ENCODE data around the gene ITGB2. TPM values are rescaled to one million over a fixed set of nuclear protein-coding genes. Genes with fewer than 3 reads are reported as not detected.

The ITGB2 gene
- total RNA-seq, 6 experiments from 2014 or later, result 0.19 to 0.45 (median 0.33) TPM; not detected in 3

GRCh38 chr21:44887126-44887806, 33.4 kb downstream of the ITGB2 start:
- peaks cover 16% of the 10 kb centered on the region for H3K27me3 Mint-ChIP-seq (ENCODE audit: insufficient read depth)
- H3K9me3 Mint-ChIP-seq, result no peaks in the 10 kb centered on the region
- no peak overlapping the region for H3K4me3 Mint-ChIP-seq
- H3K36me3 Mint-ChIP-seq (ENCODE audit: low read depth), result no peaks in the 10 kb centered on the region
- no peak for TF ChIP-seq CTCF (IDR thresholded peaks at IDR 0.05)
- peaks cover 7% of the 10 kb centered on the region for H3K4me1 Mint-ChIP-seq (ENCODE audit: low read depth)
- no peak overlapping the region for H3K27ac Mint-ChIP-seq
- DNase-seq, result no peak

- no peak for DNase-seq
- Mint-ChIP-seq H3K4me3 (no peak overlapping the region), H3K36me3 (ENCODE audit: low read depth) (no peaks in the 10 kb centered on the region), H3K27ac (no peak overlapping the region), H3K9me3 (no peaks in the 10 kb centered on the region), H3K4me1 (ENCODE audit: low read depth) (peaks cover 15% of the 10 kb centered on the region), H3K27me3 (ENCODE audit: insufficient read depth) (peaks cover 13% of the 10 kb centered on the region)
- TF ChIP-seq CTCF (IDR thresholded peaks at IDR 0.05), result no peak
Observed at GRCh38 chr21:44886113-44887075, 34.3 kb downstream of the ITGB2 start.

- H3K27ac Mint-ChIP-seq, result no peak overlapping the region
- no peaks in the 10 kb centered on the region for H3K9me3 Mint-ChIP-seq
- H3K36me3 Mint-ChIP-seq (ENCODE audit: low read depth), result no peaks in the 10 kb centered on the region
- DNase-seq, result no peak
- no peak for TF ChIP-seq CTCF (IDR thresholded peaks at IDR 0.05)
- peaks cover 10% of the 10 kb centered on the region for H3K27me3 Mint-ChIP-seq (ENCODE audit: insufficient read depth)
- H3K4me1 Mint-ChIP-seq (ENCODE audit: low read depth), result peaks cover 23% of the 10 kb centered on the region
- H3K4me3 Mint-ChIP-seq, result no peak overlapping the region
Observed at GRCh38 chr21:44885615-44886014, 35.1 kb downstream of the ITGB2 start.

- H3K9me3 Mint-ChIP-seq, result no peaks in the 10 kb centered on the region
- H3K36me3 Mint-ChIP-seq (ENCODE audit: low read depth), result no peaks in the 10 kb centered on the region
- no peak for DNase-seq
- no peak overlapping the region for H3K27ac Mint-ChIP-seq
- H3K4me1 Mint-ChIP-seq (ENCODE audit: low read depth), result peaks cover 33% of the 10 kb centered on the region
- peaks cover 6% of the 10 kb centered on the region for H3K27me3 Mint-ChIP-seq (ENCODE audit: insufficient read depth)
- TF ChIP-seq CTCF (IDR thresholded peaks at IDR 0.05), result no peak
- H3K4me3 Mint-ChIP-seq, result no peak overlapping the region
Observed at GRCh38 chr21:44884097-44884496, 36.6 kb downstream of the ITGB2 start.

GRCh38 chr21:44883250-44883649, 37.4 kb downstream of the ITGB2 start:
- TF ChIP-seq CTCF (IDR thresholded peaks at IDR 0.05), result no peak
- Mint-ChIP-seq H3K27ac (no peak overlapping the region), H3K4me3 (no peak overlapping the region), H3K27me3 (ENCODE audit: insufficient read depth) (peaks cover 6% of the 10 kb centered on the region), H3K4me1 (ENCODE audit: low read depth) (peaks cover 37% of the 10 kb centered on the region), H3K9me3 (no peaks in the 10 kb centered on the region), H3K36me3 (ENCODE audit: low read depth) (no peaks in the 10 kb centered on the region)
- DNase-seq, result no peak
